ENCODE measurements around the gene CTSK. TPM values are rescaled to one million over a fixed set of nuclear protein-coding genes. Genes with fewer than 3 reads are reported as not detected.

CTSK gene
- total RNA-seq, 1 experiment from 2014 or later = 4.7 TPM

DNA sequence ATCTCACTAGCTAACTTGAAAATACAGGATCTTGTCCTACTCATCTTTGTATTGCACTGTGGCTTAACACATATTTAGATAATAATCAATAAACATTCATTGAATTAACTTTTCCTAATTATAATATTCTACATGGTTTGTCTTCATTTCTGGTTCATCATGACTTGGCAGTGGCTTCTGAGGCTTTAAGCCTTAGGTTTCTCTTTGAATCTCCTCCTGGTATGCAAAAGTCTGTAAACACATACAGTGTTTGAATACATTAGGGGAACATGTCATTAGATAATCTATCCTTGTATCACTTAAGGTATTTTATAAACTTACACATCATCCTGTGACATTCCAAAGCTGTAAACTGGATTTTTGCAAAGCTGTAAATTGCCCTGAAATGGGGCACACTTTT is 20.6 kb downstream of the CTSK start:
- Histone ChIP-seq H2AFZ (no peak overlapping the region), H3K27ac (no peak overlapping the region), H3K27me3 (ENCODE audit: insufficient read depth, low read depth) (no peaks in the 10 kb centered on the region), H3K36me3 (ENCODE audit: low read depth) (no peaks in the 10 kb centered on the region), H3K79me2 (ENCODE audit: low read depth) (no peaks in the 10 kb centered on the region), H3K4me3 (no peak overlapping the region), H3F3A (ENCODE audit: insufficient read depth, low read depth) (no peaks in the 10 kb centered on the region), H3K9me3 (ENCODE audit: insufficient read depth, low read depth) (no peaks in the 10 kb centered on the region), H3K4me1 (replicated peaks; ENCODE audit: insufficient read depth) (peaks cover 8% of the 10 kb centered on the region), H3K4me2 (no peak overlapping the region), H3K9me2 (ENCODE audit: insufficient read depth) (0 out of 2 replicates have a peak, but pooled peaks cover 3% of the 10 kb centered on the region), H4K20me1 (ENCODE audit: insufficient read depth) (no peaks in the 10 kb centered on the region)
- POLR2A ChIA-PET (ENCODE audit: unreplicated experiment) = interaction anchor here (0.6 kb wide), 1 partner anchor 33 kb away, joined by 6 read pairs; no protein-coding TSS in a partner anchor
- DNase-seq = no peak
- no TSS peak for BruUV-seq (replicated peaks)
- intact Hi-C loops (cut with micrococcal nuclease; ENCODE audit: unreplicated experiment) = no loop called here
- CTCF ChIA-PET = no interaction called here
- TF ChIP-seq, protein P1, sequence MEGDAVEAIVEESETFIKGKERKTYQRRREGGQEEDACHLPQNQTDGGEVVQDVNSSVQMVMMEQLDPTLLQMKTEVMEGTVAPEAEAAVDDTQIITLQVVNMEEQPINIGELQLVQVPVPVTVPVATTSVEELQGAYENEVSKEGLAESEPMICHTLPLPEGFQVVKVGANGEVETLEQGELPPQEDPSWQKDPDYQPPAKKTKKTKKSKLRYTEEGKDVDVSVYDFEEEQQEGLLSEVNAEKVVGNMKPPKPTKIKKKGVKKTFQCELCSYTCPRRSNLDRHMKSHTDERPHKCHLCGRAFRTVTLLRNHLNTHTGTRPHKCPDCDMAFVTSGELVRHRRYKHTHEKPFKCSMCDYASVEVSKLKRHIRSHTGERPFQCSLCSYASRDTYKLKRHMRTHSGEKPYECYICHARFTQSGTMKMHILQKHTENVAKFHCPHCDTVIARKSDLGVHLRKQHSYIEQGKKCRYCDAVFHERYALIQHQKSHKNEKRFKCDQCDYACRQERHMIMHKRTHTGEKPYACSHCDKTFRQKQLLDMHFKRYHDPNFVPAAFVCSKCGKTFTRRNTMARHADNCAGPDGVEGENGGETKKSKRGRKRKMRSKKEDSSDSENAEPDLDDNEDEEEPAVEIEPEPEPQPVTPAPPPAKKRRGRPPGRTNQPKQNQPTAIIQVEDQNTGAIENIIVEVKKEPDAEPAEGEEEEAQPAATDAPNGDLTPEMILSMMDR (conservative IDR thresholded peaks at IDR 0.05) = no peak
- TF ChIP-seq EZH2 (IDR thresholded peaks at IDR 0.05; ENCODE audit: low read depth) = no peak

DNA sequence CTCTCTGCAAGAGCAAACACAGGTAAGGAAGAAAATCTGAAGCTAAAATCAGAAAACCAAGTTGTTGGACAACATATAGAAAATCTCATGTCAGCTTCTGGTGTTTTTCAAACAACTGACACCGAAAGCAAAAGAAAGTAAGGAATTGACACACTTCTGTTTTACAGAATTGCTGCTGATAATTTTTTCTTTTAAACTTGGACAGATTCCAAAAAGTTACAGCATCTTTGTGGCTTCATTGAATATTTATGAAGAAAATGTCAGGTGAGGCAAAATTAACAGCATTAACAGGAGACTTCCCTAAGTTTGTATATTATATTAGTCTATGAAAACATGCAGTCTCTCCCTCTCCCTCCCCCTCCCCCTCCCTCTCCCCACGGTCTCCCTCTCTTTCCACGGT is 27.6 kb downstream of the CTSK start:
- no peak overlapping the region for H2AFZ ChIP-seq
- no peaks in the 10 kb centered on the region for H3K9me3 ChIP-seq (ENCODE audit: insufficient read depth, low read depth)
- CTCF ChIA-PET = no interaction called here
- BruUV-seq (replicated peaks) = no TSS peak
- no peaks in the 10 kb centered on the region for H3K4me1 ChIP-seq (replicated peaks; ENCODE audit: insufficient read depth)
- TF ChIP-seq EZH2 (IDR thresholded peaks at IDR 0.05; ENCODE audit: low read depth) = no peak
- TF ChIP-seq, protein P1 (conservative IDR thresholded peaks at IDR 0.05) = no peak
- no peak overlapping the region for H3K27ac ChIP-seq
- H3K9me2 ChIP-seq (ENCODE audit: insufficient read depth) = no peaks in the 10 kb centered on the region
- intact Hi-C loops (cut with micrococcal nuclease; ENCODE audit: unreplicated experiment) = no loop called here
- no peak for DNase-seq
- H3F3A ChIP-seq (ENCODE audit: insufficient read depth, low read depth) = no peaks in the 10 kb centered on the region
- no peaks in the 10 kb centered on the region for H3K27me3 ChIP-seq (ENCODE audit: insufficient read depth, low read depth)
- H3K36me3 ChIP-seq (ENCODE audit: low read depth) = no peaks in the 10 kb centered on the region
- H3K4me2 ChIP-seq = no peak overlapping the region
- no peaks in the 10 kb centered on the region for H3K79me2 ChIP-seq (ENCODE audit: low read depth)
- POLR2A ChIA-PET (ENCODE audit: unreplicated experiment) = no interaction called here
- H3K4me3 ChIP-seq = no peak overlapping the region
- H4K20me1 ChIP-seq (ENCODE audit: insufficient read depth) = no peaks in the 10 kb centered on the region

DNA sequence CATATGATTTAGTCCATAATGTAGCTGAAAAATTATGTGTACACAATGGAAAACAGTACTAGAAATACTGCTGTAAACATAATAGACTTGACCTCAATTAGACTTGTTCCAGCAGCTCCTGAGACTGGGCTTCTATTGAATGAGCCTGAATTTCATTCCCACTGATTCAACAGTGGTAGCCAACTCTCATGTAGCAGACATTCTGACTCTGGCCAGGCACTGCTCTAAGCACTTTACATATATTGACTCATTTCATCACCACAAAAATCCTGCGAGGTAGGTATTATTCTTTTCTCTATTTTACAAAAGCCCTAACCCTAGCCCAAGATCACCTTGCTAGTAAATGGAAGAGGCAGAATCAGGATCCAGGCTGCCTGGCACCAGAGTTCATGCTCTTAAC is 29.7 kb downstream of the CTSK start:
- Histone ChIP-seq H3K9me2 (ENCODE audit: insufficient read depth) (no peaks in the 10 kb centered on the region), H4K20me1 (ENCODE audit: insufficient read depth) (no peaks in the 10 kb centered on the region), H3K27me3 (ENCODE audit: insufficient read depth, low read depth) (no peaks in the 10 kb centered on the region), H3F3A (ENCODE audit: insufficient read depth, low read depth) (no peaks in the 10 kb centered on the region), H3K4me3 (no peak overlapping the region), H3K27ac (no peak overlapping the region), H3K36me3 (ENCODE audit: low read depth) (no peaks in the 10 kb centered on the region), H3K4me2 (no peak overlapping the region), H3K79me2 (ENCODE audit: low read depth) (no peaks in the 10 kb centered on the region), H3K4me1 (replicated peaks; ENCODE audit: insufficient read depth) (no peaks in the 10 kb centered on the region), H2AFZ (no peak overlapping the region), H3K9me3 (ENCODE audit: insufficient read depth, low read depth) (no peaks in the 10 kb centered on the region)
- intact Hi-C loops (cut with micrococcal nuclease; ENCODE audit: unreplicated experiment) = no loop called here
- TF ChIP-seq, protein P1 (conservative IDR thresholded peaks at IDR 0.05) = no peak
- no peak for TF ChIP-seq EZH2 (IDR thresholded peaks at IDR 0.05; ENCODE audit: low read depth)
- CTCF ChIA-PET = interaction anchor here (0.6 kb wide), 1 partner anchor 10 kb away, joined by 3 read pairs; no protein-coding TSS in a partner anchor
- POLR2A ChIA-PET (ENCODE audit: unreplicated experiment) = no interaction called here
- BruUV-seq (replicated peaks) = no TSS peak
- DNase-seq = no peak
